ENCODE measurements around the gene NUP210. TPM values are rescaled to one million over a fixed set of nuclear protein-coding genes. Genes with fewer than 3 reads are reported as not detected.
A peak's percentile ranks its signal among the peaks of the same experiment; 100 is the strongest.

NUP210 gene
- total RNA-seq, 1 donor from 2014 or later = 91.9 TPM

DNA sequence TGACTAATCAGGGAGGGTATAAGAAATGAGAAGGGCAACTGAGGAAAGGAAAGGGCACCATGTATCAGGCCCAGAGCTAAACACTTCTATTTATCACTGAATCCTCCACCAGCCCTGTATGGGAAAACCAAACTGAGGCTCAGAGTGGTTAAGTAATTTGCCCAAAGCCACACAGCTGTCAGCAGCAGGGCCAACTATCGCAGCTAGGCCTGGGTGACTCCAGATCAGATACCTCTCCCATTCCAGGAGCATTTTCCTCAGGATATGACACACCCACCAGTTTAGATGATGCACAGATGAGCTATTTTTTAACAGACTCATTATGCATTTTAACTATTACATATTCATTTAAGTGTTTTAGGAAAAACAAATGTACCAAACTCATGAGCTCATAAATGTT lies 14.5 kb downstream of the NUP210 start:
- TF ChIP-seq, protein P1, sequence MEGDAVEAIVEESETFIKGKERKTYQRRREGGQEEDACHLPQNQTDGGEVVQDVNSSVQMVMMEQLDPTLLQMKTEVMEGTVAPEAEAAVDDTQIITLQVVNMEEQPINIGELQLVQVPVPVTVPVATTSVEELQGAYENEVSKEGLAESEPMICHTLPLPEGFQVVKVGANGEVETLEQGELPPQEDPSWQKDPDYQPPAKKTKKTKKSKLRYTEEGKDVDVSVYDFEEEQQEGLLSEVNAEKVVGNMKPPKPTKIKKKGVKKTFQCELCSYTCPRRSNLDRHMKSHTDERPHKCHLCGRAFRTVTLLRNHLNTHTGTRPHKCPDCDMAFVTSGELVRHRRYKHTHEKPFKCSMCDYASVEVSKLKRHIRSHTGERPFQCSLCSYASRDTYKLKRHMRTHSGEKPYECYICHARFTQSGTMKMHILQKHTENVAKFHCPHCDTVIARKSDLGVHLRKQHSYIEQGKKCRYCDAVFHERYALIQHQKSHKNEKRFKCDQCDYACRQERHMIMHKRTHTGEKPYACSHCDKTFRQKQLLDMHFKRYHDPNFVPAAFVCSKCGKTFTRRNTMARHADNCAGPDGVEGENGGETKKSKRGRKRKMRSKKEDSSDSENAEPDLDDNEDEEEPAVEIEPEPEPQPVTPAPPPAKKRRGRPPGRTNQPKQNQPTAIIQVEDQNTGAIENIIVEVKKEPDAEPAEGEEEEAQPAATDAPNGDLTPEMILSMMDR (IDR thresholded peaks at IDR 0.05) = no peak
- ChIA-PET CTCF (interaction anchor here (1.0 to 1.7 kb wide), 2 partner anchors 11 to 47 kb away, joined by 3 to 9 read pairs; no protein-coding TSS in a partner anchor), POLR2A (no interaction called here)
- intact Hi-C loops (cut with micrococcal nuclease) = no loop called here
- peaks cover 8% of the 10 kb centered on the region for H3K9me3 Mint-ChIP-seq
- no peak overlapping the region for H3K27ac Mint-ChIP-seq
- H3K4me1 Mint-ChIP-seq = peaks cover 33% of the 10 kb centered on the region
- no peak overlapping the region for H3K4me3 Mint-ChIP-seq
- peaks cover 34% of the 10 kb centered on the region for H3K36me3 Mint-ChIP-seq (ENCODE audit: low read depth)
- DNase-seq (no peak), ATAC-seq (ENCODE audit: low read depth) (no peak)
- H3K27me3 Mint-ChIP-seq = no peaks in the 10 kb centered on the region

DNA sequence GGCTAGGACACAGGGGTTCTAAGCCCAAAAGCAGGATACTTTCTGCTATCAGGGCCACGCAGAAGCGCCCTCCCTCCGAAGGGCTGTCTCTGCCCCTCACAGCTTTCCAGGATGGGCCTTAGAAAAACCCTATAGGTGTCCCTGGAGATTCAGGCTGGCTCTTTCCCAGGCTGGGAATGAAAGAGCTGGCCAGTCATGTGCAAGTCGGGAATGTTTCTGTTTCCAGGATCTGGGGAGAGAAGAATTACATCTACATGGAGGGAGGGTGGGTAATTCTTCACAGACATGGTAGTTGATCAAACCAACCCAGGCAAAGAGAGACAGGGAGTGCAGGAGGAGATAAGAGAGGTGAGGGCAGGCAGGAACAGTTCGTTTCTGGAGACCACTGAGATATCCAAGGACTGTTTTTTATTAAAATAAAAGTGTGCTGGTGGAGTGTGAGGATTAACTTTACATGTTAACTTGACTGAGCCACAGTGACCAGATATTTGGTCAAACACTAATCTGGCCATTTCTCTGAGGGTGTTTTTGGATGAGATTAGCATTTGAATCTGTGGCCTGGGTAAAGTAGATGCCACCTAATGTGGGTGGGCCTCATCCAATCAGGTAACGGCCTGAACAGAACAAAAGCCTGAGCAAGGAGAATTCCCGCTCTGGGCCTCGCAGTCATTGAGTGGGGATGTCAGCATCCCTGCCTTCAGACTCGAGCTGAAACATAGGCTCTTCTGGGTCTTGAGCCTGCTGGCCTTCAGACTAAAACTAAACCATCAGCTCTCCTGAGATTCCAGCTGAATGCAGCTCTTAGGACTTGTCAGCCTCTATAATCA lies 15.3 kb downstream of the NUP210 start:
- Mint-ChIP-seq H3K27ac (no peak overlapping the region), H3K4me1 (peaks cover 36% of the 10 kb centered on the region), H3K36me3 (ENCODE audit: low read depth) (peaks cover 37% of the 10 kb centered on the region), H3K27me3 (no peaks in the 10 kb centered on the region), H3K9me3 (peaks cover 8% of the 10 kb centered on the region), H3K4me3 (no peak overlapping the region)
- ChIA-PET POLR2A (no interaction called here), CTCF (interaction anchor here (1.0 to 1.7 kb wide), 2 partner anchors 12 to 48 kb away, joined by 3 to 9 read pairs; no protein-coding TSS in a partner anchor)
- ATAC-seq (ENCODE audit: low read depth) (no peak), DNase-seq (no peak)
- TF ChIP-seq, protein P1 (IDR thresholded peaks at IDR 0.05) = no peak
- intact Hi-C loops (cut with micrococcal nuclease) = no loop called here

DNA sequence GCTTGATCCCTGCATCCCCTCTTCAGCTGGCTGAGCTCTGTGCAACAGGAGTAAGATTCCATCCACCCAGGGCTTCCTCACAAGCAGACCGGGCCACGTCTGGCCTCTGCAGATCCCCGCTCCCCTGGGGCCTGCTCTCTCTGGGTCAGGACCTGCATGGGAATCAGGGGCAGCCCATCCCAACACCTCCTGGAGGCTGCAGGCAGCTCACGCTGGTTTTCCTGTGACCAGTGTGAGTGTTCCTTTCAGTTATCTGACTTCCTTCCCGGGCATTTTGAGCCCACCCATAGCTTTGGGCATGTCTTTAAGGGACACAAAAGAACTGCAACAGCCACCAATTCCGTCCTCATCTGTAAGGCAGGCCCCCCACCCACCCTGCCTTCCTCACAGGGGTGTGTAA lies 16.3 kb downstream of the NUP210 start:
- TF ChIP-seq, protein P1 (IDR thresholded peaks at IDR 0.05) = no peak
- CTCF ChIA-PET = no interaction called here
- no peak for DNase-seq
- Mint-ChIP-seq H3K9me3 (peaks cover 8% of the 10 kb centered on the region), H3K4me1 (peaks cover 36% of the 10 kb centered on the region), H3K27me3 (no peaks in the 10 kb centered on the region), H3K4me3 (no peak overlapping the region), H3K27ac (peak overlapping the region; percentile 46), H3K36me3 (ENCODE audit: low read depth) (peaks cover 38% of the 10 kb centered on the region)
- ATAC-seq (ENCODE audit: low read depth) = no peak
- intact Hi-C loops (cut with micrococcal nuclease) = no loop called here
- POLR2A ChIA-PET = no interaction called here

DNA sequence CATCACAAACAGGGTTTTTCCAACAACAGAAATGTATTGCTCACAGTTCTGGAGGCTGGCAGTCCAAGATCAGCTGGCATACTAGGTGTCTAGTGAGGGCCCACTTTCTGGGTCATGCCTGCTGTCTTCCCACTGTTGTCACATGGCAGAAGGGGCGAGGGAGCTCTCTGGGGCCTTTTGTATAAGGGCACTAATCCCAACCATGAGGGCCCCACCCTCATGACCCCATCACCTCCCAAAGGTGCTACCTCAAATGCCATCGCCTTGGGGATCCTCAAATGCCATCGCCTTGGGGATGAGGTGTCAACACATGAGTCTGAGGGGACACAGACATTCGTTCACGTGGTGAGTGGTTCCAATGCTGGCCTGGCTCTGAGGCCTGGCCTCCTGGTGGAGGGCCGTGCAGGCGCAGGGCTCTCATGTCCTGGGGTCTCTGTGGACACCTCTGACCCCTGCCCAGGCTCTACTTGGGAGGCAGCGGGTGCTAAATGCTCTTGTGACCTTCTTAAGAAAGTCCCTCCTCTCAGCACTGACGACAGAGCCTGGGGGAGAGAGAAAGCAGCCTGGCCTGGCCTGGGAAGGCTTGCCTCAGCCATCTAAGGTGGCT lies 16.8 kb downstream of the NUP210 start:
- H3K36me3 Mint-ChIP-seq (ENCODE audit: low read depth) = peaks cover 39% of the 10 kb centered on the region
- no peak for DNase-seq
- ChIA-PET POLR2A (interaction anchor here (0.6 kb wide), 1 partner anchor 11 kb away, joined by 5 read pairs; no protein-coding TSS in a partner anchor), CTCF (no interaction called here)
- intact Hi-C loops (cut with micrococcal nuclease) = no loop called here
- ATAC-seq (ENCODE audit: low read depth) = no peak
- H3K9me3 Mint-ChIP-seq = peaks cover 6% of the 10 kb centered on the region
- no peak overlapping the region for H3K27ac Mint-ChIP-seq
- peaks cover 36% of the 10 kb centered on the region for H3K4me1 Mint-ChIP-seq
- no peaks in the 10 kb centered on the region for H3K27me3 Mint-ChIP-seq
- TF ChIP-seq, protein P1 (IDR thresholded peaks at IDR 0.05) = no peak
- no peak overlapping the region for H3K4me3 Mint-ChIP-seq

DNA sequence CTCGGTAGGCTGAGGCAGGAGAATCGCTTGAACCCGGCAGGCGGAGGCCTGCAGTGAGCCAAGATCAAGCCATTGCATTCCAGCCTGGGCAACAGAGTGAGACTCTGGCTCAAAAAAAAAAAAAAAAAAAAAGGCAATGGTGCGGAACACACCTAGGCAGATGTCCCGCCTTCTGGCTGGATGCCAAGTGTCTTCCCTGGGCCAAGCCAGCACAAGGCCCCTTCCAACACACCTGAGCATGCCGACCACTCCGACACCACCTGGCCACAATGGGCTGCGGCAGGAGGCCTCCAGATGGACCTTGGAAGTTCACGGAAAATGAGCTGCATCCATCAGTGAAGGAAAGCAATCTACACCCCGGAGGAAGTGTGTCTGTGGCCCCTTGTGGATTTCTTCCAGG lies 19.0 kb downstream of the NUP210 start:
- peak overlapping the region; percentile 50 for H3K27ac Mint-ChIP-seq
- peaks cover 22% of the 10 kb centered on the region for H3K4me1 Mint-ChIP-seq
- no peaks in the 10 kb centered on the region for H3K27me3 Mint-ChIP-seq
- ChIA-PET CTCF (no interaction called here), POLR2A (interaction anchor here (0.7 kb wide), 1 partner anchor 1666 kb away, joined by 7 read pairs; no protein-coding TSS in a partner anchor)
- intact Hi-C loops (cut with micrococcal nuclease) = no loop called here
- H3K36me3 Mint-ChIP-seq (ENCODE audit: low read depth) = peaks cover 46% of the 10 kb centered on the region
- H3K9me3 Mint-ChIP-seq = no peaks in the 10 kb centered on the region
- TF ChIP-seq, protein P1 (IDR thresholded peaks at IDR 0.05) = no peak
- ATAC-seq (ENCODE audit: low read depth) (no peak), DNase-seq (no peak)
- no peak overlapping the region for H3K4me3 Mint-ChIP-seq
